ENCODE results near the gene CSTF2T.

DNA sequence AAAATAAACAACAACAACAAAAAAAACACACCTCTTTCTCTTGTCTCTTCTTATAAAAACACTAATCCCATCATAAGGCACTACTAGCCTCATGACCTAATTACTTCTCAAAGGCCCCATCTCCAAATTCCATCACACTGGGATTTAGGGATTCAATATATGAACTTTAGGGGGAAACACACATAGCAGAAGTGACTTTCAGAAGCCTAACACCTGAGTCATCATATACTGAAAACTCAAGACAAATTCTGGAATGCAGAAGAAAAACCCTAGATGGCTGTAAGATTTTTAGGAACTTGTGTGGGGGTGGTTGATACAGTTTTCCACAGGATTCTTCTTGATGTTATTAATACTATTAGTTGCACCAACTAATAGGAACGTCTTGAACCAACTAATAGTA is 33.7 kb upstream of the CSTF2T start:
- TF ChIP-seq POLR2A (IDR thresholded peaks at IDR 0.05; ENCODE audit: low read depth, low read length) (no peak), MAX (IDR thresholded peaks at IDR 0.05; ENCODE audit: insufficient read depth, insufficient read length) (no peak), POLR2AphosphoS5 (IDR thresholded peaks at IDR 0.05; ENCODE audit: insufficient read depth, low read depth, low read length) (no peak), EZH2 (IDR thresholded peaks at IDR 0.05; ENCODE audit: borderline replicate concordance, low read depth, low read length, severe bottlenecking) (no peak), JUN (IDR thresholded peaks at IDR 0.05; ENCODE audit: borderline replicate concordance, insufficient read depth, insufficient read length, low read depth) (no peak), MYC (IDR thresholded peaks at IDR 0.05; ENCODE audit: low read depth, low read length) (no peak), GATA2 (IDR thresholded peaks at IDR 0.05; ENCODE audit: insufficient read depth, insufficient read length, low read depth, low read length) (no peak)
- TF ChIP-seq, protein P1, sequence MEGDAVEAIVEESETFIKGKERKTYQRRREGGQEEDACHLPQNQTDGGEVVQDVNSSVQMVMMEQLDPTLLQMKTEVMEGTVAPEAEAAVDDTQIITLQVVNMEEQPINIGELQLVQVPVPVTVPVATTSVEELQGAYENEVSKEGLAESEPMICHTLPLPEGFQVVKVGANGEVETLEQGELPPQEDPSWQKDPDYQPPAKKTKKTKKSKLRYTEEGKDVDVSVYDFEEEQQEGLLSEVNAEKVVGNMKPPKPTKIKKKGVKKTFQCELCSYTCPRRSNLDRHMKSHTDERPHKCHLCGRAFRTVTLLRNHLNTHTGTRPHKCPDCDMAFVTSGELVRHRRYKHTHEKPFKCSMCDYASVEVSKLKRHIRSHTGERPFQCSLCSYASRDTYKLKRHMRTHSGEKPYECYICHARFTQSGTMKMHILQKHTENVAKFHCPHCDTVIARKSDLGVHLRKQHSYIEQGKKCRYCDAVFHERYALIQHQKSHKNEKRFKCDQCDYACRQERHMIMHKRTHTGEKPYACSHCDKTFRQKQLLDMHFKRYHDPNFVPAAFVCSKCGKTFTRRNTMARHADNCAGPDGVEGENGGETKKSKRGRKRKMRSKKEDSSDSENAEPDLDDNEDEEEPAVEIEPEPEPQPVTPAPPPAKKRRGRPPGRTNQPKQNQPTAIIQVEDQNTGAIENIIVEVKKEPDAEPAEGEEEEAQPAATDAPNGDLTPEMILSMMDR (IDR thresholded peaks at IDR 0.05; ENCODE audit: extremely low read depth in 1 of 2, insufficient read depth in 1 of 2, low read depth in 1 of 2, low read length in 2 of 2), result no peak

All from endothelial cell of umbilical vein (primary cell).